Testis (tissue), 3 donors: ENCODE measurements around the gene ACOT4. TPM values are rescaled to one million over a fixed set of nuclear protein-coding genes. Genes with fewer than 3 reads are reported as not detected.

Experiments
- DNase-seq: peaks from one replicate; pipeline ENCODE4 v3.0.0-alpha.2; 2019
- H3K27ac ChIP-seq, 2 donors: fragments of 200-600 bp; sonication (generic); one replicate each; pipeline ENCODE4 v1.5.1; 2019
- H3K27me3 ChIP-seq: fragments of 200-600 bp; sonication (generic); one replicate; pipeline ENCODE4 v1.5.1; 2019
- H3K36me3 ChIP-seq: fragments of 200-600 bp; sonication (generic); one replicate; pipeline ENCODE4 v1.5.1; 2017; ENCODE audit warnings: low read depth; ENCODE audit errors: missing control alignments
- H3K4me1 ChIP-seq: fragments of 200-600 bp; sonication (generic); one replicate; pipeline ENCODE4 v1.5.1; 2019
- H3K4me3 ChIP-seq, 2 donors: fragments of 200-600 bp; sonication (generic); one replicate each; pipeline ENCODE4 v1.5.1; 2017 to 2019
- H3K9me3 ChIP-seq: fragments of 200-600 bp; sonication (generic); one replicate; pipeline ENCODE4 v1.5.1; 2017
- POLR2A ChIP-seq: fragments of 450-650 bp; IDR thresholded peaks from one replicate; pipeline ENCODE4 v1.6.1; 2017; ENCODE audit warnings: antibody characterized with exemption, mild to moderate bottlenecking, moderate library complexity
- WGBS, 2 donors: methylation state at CpG; one replicate each; pipeline ENCODE4 v1.1.5; 2018; 5-methylcytosine and 5-hydroxymethylcytosine counted together
- intact Hi-C: fragments of 100-400 bp; cut with DNase I; formaldehyde crosslinking; loops from one replicate; pipeline ENCODE4 v1.15.1; 2023; ENCODE audit warnings: low total_unique reads
- polyA plus RNA-seq: library from polyadenylated mRNA; stranded (reverse); fragments of 350-450 nt; fragmentation: Illumina TruSeq; extraction: RNeasy Lipid Tissue Mini Kit (QIAGEN cat#74804); gene quantifications from one replicate; pipeline ENCODE4 v1.2.3, GENCODE V29; 2014; ENCODE audit warnings: low read depth, low replicate concordance; ENCODE audit not compliant: insufficient read depth
- total RNA-seq, 2 donors: library from RNA; depleted of rRNA; stranded (reverse); fragments of >200 nt; gene quantifications; one replicate each; pipeline ENCODE4 v1.2.3, GENCODE V29; 2016
- TF ChIP-seq, protein P1 (sequence below), 3 experiments: fragments of 450-650 bp in 2 of 3; fragments of 200-600 bp in 1 of 3; sonication (generic) in 1 of 3; IDR thresholded peaks; one replicate each; pipeline ENCODE4 v1.5.1; 2016 to 2019; ENCODE audit warnings: antibody characterized with exemption in 3 of 3, mild to moderate bottlenecking in 2 of 3, moderate library complexity in 1 of 3

ACOT4 gene
- total and polyA plus RNA-seq, 3 donors from 2014 or later = 3.6 to 8.3 (median 6.1) TPM

- no peak overlapping the region for H3K27ac ChIP-seq
- peaks cover 7% of the 10 kb centered on the region for H3K4me1 ChIP-seq
- DNase-seq = peak; percentile 78
- TF ChIP-seq POLR2A = no peak
- no peaks in the 10 kb centered on the region for H3K9me3 ChIP-seq
- H3K4me3 ChIP-seq = no peak overlapping the region
- intact Hi-C loops = no loop called here
- H3K27me3 ChIP-seq = no peaks in the 10 kb centered on the region
- no peaks in the 10 kb centered on the region for H3K36me3 ChIP-seq
- WGBS, 2 donors = 16 to 24% methylated on average over 2 of the region's 2 CpGs
Observed at GRCh38 chr14:73610687-73611086, 19.0 kb downstream of the ACOT4 start.

GRCh38 chr14:73612339-73613045, 20.8 kb downstream of the ACOT4 start, which contains the start of gene ACOT6:
Gene ACOT6 (plus strand): TSS chr14:73612517. CDS start chr14:73612572, 55 bp downstream.
- H3K4me3 ChIP-seq = peak within 1 kb of the TSS; percentile 67 to 69
- intact Hi-C loops = no loop called here

DNA sequence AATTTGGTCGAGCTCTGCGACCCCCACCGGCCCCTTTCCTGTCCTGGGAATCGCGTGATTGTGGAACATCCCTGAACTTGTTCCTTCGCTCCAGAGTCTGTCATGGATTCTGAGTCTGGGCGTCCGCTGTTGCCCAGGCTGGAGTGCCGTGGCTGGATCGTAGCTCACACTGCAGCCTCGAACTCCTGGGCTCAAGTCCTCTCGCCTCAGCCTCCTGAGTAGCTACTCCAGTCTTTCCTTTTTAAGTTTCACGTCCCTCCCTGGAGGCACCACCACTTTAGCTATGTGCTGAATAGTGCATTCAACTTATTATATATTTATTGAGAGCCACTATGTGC, 21.3 kb downstream of the ACOT4 start:
- 3 to 4% methylated on average over 8 to 11 of the region's 13 CpGs for WGBS, 2 donors
- intact Hi-C loops = no loop called here
- Histone ChIP-seq H3K27ac (peak overlapping the region; percentile 86 to 91), H3K4me1 (peaks cover 7% of the 10 kb centered on the region), H3K9me3 (no peaks in the 10 kb centered on the region), H3K4me3 (peak overlapping the region; percentile 67 to 69), H3K36me3 (no peaks in the 10 kb centered on the region), H3K27me3 (no peaks in the 10 kb centered on the region)
- DNase-seq = peak; percentile 43
- TF ChIP-seq, protein P1, sequence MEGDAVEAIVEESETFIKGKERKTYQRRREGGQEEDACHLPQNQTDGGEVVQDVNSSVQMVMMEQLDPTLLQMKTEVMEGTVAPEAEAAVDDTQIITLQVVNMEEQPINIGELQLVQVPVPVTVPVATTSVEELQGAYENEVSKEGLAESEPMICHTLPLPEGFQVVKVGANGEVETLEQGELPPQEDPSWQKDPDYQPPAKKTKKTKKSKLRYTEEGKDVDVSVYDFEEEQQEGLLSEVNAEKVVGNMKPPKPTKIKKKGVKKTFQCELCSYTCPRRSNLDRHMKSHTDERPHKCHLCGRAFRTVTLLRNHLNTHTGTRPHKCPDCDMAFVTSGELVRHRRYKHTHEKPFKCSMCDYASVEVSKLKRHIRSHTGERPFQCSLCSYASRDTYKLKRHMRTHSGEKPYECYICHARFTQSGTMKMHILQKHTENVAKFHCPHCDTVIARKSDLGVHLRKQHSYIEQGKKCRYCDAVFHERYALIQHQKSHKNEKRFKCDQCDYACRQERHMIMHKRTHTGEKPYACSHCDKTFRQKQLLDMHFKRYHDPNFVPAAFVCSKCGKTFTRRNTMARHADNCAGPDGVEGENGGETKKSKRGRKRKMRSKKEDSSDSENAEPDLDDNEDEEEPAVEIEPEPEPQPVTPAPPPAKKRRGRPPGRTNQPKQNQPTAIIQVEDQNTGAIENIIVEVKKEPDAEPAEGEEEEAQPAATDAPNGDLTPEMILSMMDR (IDR thresholded peaks at IDR 0.05) = no peak
- TF ChIP-seq POLR2A = no peak

More at GRCh38 chr14:73612339-73613045, 20.8 kb downstream of the ACOT4 start, which contains the start of gene ACOT6:
- no peaks in the 10 kb centered on the region for H3K27me3 ChIP-seq
- DNase-seq = peak; percentile 82
- peak within 1 kb of the TSS; percentile 86 to 91 for H3K27ac ChIP-seq
- H3K36me3 ChIP-seq = no peaks in the 10 kb centered on the region
- 0% methylated on average over 8 to 39 of the region's 84 CpGs for WGBS, 2 donors
- TF ChIP-seq, protein P1 (IDR thresholded peaks at IDR 0.05) = no peak
- TF ChIP-seq POLR2A = no peak
- H3K4me1 ChIP-seq = peaks cover 7% of the 10 kb centered on the region
- H3K9me3 ChIP-seq = no peaks in the 10 kb centered on the region

DNA sequence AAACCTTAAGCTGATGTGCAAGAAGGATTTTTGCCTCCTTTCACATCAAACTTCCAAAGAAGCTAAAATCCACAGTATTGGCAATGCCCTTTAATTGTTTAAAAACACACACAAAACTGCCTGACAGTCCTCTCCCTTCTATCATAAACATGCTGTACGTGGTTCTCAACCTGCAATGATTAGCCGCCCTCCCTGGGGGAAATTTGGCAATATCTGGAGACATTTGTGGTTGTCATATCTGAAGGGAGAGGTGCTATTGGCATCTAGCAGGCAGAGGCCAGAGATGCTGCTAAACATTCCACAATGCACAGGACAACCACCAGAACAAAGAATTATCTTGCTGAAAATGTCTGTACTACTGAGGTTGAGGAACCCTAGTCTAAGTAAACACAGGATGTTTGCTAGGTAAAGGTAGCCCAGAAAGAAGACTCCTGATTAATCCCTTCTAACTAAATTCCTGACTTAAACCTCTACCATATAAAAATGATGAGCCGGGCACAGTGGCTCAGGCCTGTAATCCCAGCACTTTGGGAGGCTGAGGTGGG, 21.8 kb downstream of the ACOT4 start:
- no peak for DNase-seq
- TF ChIP-seq POLR2A = no peak
- TF ChIP-seq, protein P1 (IDR thresholded peaks at IDR 0.05) = no peak
- no peaks in the 10 kb centered on the region for H3K27me3 ChIP-seq
- H3K4me1 ChIP-seq = peaks cover 7% of the 10 kb centered on the region
- intact Hi-C loops = no loop called here
- H3K9me3 ChIP-seq = no peaks in the 10 kb centered on the region
- WGBS, 2 donors = 57 to 69% methylated on average over 3 of the region's 3 CpGs
- H3K4me3 ChIP-seq = peak overlapping the region; percentile 67 to 69
- peak overlapping the region in 1 of 2 donors; percentile 91 for H3K27ac ChIP-seq
- H3K36me3 ChIP-seq = no peaks in the 10 kb centered on the region

GRCh38 chr14:73616831-73617230, 25.2 kb downstream of the ACOT4 start:
- no peak for TF ChIP-seq POLR2A
- TF ChIP-seq, protein P1 (IDR thresholded peaks at IDR 0.05) = no peak
- WGBS, 2 donors = 73 to 80% methylated on average over 4 of the region's 4 CpGs
- no peak overlapping the region for H3K4me3 ChIP-seq
- H3K36me3 ChIP-seq = no peaks in the 10 kb centered on the region
- H3K27ac ChIP-seq = no peak overlapping the region
- DNase-seq = no peak
- intact Hi-C loops = no loop called here
- H3K4me1 ChIP-seq = peaks cover 3% of the 10 kb centered on the region
- H3K9me3 ChIP-seq = no peaks in the 10 kb centered on the region
- H3K27me3 ChIP-seq = no peaks in the 10 kb centered on the region
